GM20431 (cell line): ENCODE data around the gene LRRC8D.

ENCODE experiments used
- in situ Hi-C: fragments of 300-500 bp; cut with MseI, MboI; formaldehyde crosslinking; loops from one replicate; pipeline ENCODE4 v1.15.0; 2020; ENCODE audit warnings: low sequenced_read_pairs; ENCODE audit not compliant: unreplicated experiment

LRRC8D gene

GRCh38 chr1:89975540-89976125 lies 154.8 kb downstream of the LRRC8D start:
- in situ Hi-C loops, result loop anchor here (25.0 kb wide), 1 partner anchor 463 kb away; the partner anchor contains the start of gene LRRC8B

GRCh38 chr1:89978755-89979154 lies 157.9 kb downstream of the LRRC8D start:
- in situ Hi-C loops, result loop anchor here (25.0 kb wide), 1 partner anchor 466 kb away; the partner anchor contains the start of gene LRRC8B

- in situ Hi-C loops, result loop anchor here (10.0 to 25.0 kb wide), 2 partner anchors 176 to 468 kb away; partner anchors contain the start of gene LRRC8B
These were observed 159.8 kb downstream of the LRRC8D start for GRCh38 chr1:89980605-89981004.

GRCh38 chr1:89982846-89983245 lies 162.0 kb downstream of the LRRC8D start:
- in situ Hi-C loops, result loop anchor here (10.0 to 25.0 kb wide), 2 partner anchors 178 to 471 kb away; partner anchors contain the start of gene LRRC8B

GRCh38 chr1:89984564-89985116 lies 163.8 kb downstream of the LRRC8D start:
- in situ Hi-C loops, result loop anchor here (10.0 to 25.0 kb wide), 2 partner anchors 180 to 472 kb away; partner anchors contain the start of gene LRRC8B

GRCh38 chr1:89986020-89986419 lies 165.2 kb downstream of the LRRC8D start:
- in situ Hi-C loops, result loop anchor here (10.0 to 25.0 kb wide), 2 partner anchors 181 to 474 kb away; partner anchors contain the start of gene LRRC8B
